A673 (cell line): Measurements from ENCODE around the gene ARTN.

ENCODE experiments used
- EZH2 ChIP-seq: fragments of 200-600 bp; sonication (generic); IDR thresholded peaks from 2 replicates; pipeline ENCODE4 v1.6.1; 2017; ENCODE audit warnings: borderline replicate concordance, low read depth, mild to moderate bottlenecking, mixed read lengths, antibody characterized with exemption, low read length; ENCODE audit not compliant: poor library complexity, severe bottlenecking
- TF ChIP-seq, protein P1 (sequence below): fragments of 300-800, 200-600 bp; sonication (generic); conservative IDR thresholded peaks from 2 replicates; pipeline ENCODE4 v1.5.1; 2017; ENCODE audit warnings: low read depth, mild to moderate bottlenecking, antibody characterized with exemption, low read length, moderate library complexity, mixed read lengths

DNA sequence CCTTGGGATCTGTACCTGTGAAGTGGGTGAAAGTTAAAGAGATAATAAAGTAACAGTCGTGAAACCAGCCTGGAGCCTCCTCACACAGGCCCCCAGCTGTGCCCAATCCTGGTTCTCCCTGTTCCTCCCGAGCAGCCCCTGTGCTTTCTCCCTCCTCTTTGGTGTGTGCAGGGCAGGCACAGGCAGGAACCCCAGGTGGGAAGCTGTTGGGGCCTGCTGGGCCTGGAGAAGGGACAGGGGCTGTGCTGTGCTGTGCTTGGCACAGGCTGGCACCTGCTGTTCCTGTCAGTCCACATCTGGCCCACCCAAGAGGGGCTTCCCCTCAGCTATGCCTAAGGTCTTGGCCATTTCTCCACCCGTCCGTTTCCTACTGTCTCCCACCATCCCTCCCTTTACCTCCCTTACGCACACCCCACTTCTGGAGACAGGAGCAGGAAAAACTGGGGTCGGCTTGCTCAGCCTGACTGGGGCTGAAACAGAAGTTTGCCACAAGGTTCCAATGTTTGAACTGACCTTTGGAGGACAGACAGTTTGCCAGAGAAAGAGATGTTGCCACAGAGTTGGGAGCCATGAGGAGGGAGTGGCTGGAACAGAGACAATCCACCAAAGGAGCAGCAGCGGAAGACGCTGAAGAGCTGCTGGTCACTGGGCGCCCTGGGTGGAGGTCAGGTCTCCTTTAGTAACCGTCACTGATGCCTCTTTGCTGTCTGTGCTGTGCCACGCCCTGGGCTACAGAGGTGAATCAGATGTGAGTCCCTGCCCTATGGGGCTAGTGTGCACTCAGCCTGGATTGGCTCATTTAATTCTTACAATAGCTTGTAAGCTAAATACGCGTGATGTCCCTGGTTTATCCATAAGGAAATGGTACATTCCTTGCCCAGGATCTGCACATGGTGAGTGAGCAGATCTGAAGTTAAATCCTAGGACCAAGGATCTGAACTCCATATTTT is 18.8 kb upstream of the ARTN start:
- TF ChIP-seq, protein P1, sequence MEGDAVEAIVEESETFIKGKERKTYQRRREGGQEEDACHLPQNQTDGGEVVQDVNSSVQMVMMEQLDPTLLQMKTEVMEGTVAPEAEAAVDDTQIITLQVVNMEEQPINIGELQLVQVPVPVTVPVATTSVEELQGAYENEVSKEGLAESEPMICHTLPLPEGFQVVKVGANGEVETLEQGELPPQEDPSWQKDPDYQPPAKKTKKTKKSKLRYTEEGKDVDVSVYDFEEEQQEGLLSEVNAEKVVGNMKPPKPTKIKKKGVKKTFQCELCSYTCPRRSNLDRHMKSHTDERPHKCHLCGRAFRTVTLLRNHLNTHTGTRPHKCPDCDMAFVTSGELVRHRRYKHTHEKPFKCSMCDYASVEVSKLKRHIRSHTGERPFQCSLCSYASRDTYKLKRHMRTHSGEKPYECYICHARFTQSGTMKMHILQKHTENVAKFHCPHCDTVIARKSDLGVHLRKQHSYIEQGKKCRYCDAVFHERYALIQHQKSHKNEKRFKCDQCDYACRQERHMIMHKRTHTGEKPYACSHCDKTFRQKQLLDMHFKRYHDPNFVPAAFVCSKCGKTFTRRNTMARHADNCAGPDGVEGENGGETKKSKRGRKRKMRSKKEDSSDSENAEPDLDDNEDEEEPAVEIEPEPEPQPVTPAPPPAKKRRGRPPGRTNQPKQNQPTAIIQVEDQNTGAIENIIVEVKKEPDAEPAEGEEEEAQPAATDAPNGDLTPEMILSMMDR = no peak
- no peak for TF ChIP-seq EZH2
